CD4-positive, alpha-beta T cell (primary cell): Measurements from ENCODE around the gene COA1. TPM values are rescaled to one million over a fixed set of nuclear protein-coding genes. Genes with fewer than 3 reads are reported as not detected.

ENCODE experiments used
- ATAC-seq: fragments of 200-7000 bp; cut with Tn5 transposase; one replicate; pipeline ENCODE4 v1.10.0; 2022; ENCODE audit warnings: mild to moderate bottlenecking; ENCODE audit not compliant: poor library complexity
- CTCF ChIA-PET: fragments of 350-600 bp; sonication (Branson Sonifier 250); formaldehyde crosslinking; loops from one replicate; lab custom pipeline; 2021; ENCODE audit warnings: antibody characterized with exemption, inconsistent platforms; lab: Charles Lee
- POLR2A ChIA-PET: fragments of 350-600 bp; sonication (Branson Sonifier 250); formaldehyde crosslinking; loops from one replicate; lab custom pipeline; 2021; ENCODE audit warnings: antibody characterized with exemption, inconsistent platforms; lab: Charles Lee
- DNase-seq, 14 experiments: peaks; one replicate each; pipeline ENCODE4 v3.0.0-alpha.2; 2013 to 2020; ENCODE audit warnings: mixed read lengths in 2 of 14
- H3K27ac ChIP-seq, 2 donors: one replicate each; pipeline versions ENCODE4 v1.5.1 to v1.7.0; 2013; ENCODE audit warnings: low read length in 2 of 2, low read depth in 1 of 2, mild to moderate bottlenecking in 1 of 2
- H3K27me3 ChIP-seq, 2 experiments: 1 replicate in 1 of 2; 2 replicates in 1 of 2; pipeline versions ENCODE4 v1.6.1 to v1.7.0; 2013; ENCODE audit warnings: low read length in 2 of 2, control low read depth in 1 of 2, mild to moderate bottlenecking in 1 of 2, moderate library complexity in 1 of 2; ENCODE audit not compliant: insufficient read depth in 2 of 2, control insufficient read depth in 1 of 2
- H3K36me3 ChIP-seq: one replicate; pipeline ENCODE4 v1.6.1; 2013; ENCODE audit warnings: low read length, control low read depth; ENCODE audit not compliant: insufficient read depth
- H3K4me1 ChIP-seq: one replicate; pipeline ENCODE4 v1.6.1; 2013; ENCODE audit warnings: low read length, control low read depth; ENCODE audit not compliant: insufficient read depth
- H3K4me3 ChIP-seq: one replicate; pipeline ENCODE4 v1.5.1; 2013; ENCODE audit warnings: mild to moderate bottlenecking, low read length, moderate library complexity
- H3K9me3 ChIP-seq, 2 experiments: 1 replicate in 1 of 2; 2 replicates in 1 of 2; pipeline versions ENCODE4 v1.6.1 to v1.7.0; 2013; ENCODE audit warnings: low read length in 2 of 2, mild to moderate bottlenecking in 2 of 2, control low read depth in 1 of 2, moderate library complexity in 1 of 2; ENCODE audit not compliant: control insufficient read depth in 1 of 2, insufficient read depth in 1 of 2
- H3K27ac Mint-ChIP-seq: one replicate; pipeline ENCODE4 v1.8.0; 2020; ENCODE audit warnings: mixed read lengths
- H3K27me3 Mint-ChIP-seq: one replicate; pipeline ENCODE4 v1.8.0; 2021; ENCODE audit warnings: mixed read lengths
- H3K36me3 Mint-ChIP-seq: one replicate; pipeline ENCODE4 v1.8.0; 2021; ENCODE audit warnings: low read depth, mixed read lengths
- H3K4me1 Mint-ChIP-seq: one replicate; pipeline ENCODE4 v1.8.0; 2021; ENCODE audit warnings: low read depth, mixed read lengths
- H3K4me3 Mint-ChIP-seq: one replicate; pipeline ENCODE4 v1.8.0; 2020; ENCODE audit warnings: mild to moderate bottlenecking, mixed read lengths
- H3K9me3 Mint-ChIP-seq: one replicate; pipeline ENCODE4 v1.8.0; 2020; ENCODE audit warnings: mixed read lengths
- intact Hi-C, 2 experiments: fragments of 100-400 bp; cut with DNase I in 1 of 2; cut with micrococcal nuclease in 1 of 2; formaldehyde crosslinking; loops; one replicate each; pipeline versions ENCODE4 v1.15.1 to v1.9.0; 2023 to 2025; cut with DNase I, micrococcal nuclease
- total RNA-seq, 174 experiments: library from RNA in 2 of 174; stranded (reverse) in 2 of 174; gene quantifications; one replicate each; pipeline ENCODE4 v1.2.3 and lab custom pipeline; 2021 to 2026
- TF ChIP-seq, protein P1 (sequence below): fragments of 200-600 bp; IDR thresholded peaks from one replicate; pipeline ENCODE4 v1.8.0; 2022; ENCODE audit warnings: antibody characterized with exemption, mild to moderate bottlenecking

The COA1 gene
- total RNA-seq, 2 experiments from 2014 or later = 78.9 to 80.7 TPM

DNA sequence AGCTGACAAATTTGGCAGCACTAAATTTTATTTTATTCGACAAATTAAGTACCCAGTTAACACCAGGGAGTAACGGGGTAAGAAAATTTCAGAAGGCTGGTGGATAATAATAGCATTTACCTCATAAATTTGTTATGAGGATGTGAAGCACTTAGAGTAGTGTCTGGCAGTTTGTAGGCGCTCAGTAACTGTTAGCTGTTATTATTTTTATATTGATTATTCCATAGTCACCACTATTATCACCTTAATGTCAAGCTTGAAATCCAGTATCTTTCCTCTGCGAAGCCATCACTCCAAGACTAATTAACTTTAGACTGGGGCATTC lies 563 bp upstream of the COA1 start:
- Mint-ChIP-seq H3K27me3 (no peaks in the 10 kb centered on the region), H3K36me3 (peaks cover 10% of the 10 kb centered on the region), H3K9me3 (no peaks in the 10 kb centered on the region), H3K4me1 (peaks cover 51% of the 10 kb centered on the region), H3K4me3 (peak overlapping the region; percentile 96), H3K27ac (peak overlapping the region; percentile 91)
- H3K9me3 ChIP-seq = no peaks in the 10 kb centered on the region
- peaks cover 23% of the 10 kb centered on the region for H3K4me1 ChIP-seq
- no peak for ATAC-seq
- CTCF ChIA-PET = interaction anchor here (0.6 to 4.5 kb wide), 7 partner anchors 9 to 147 kb away, joined by 3 to 45 read pairs (median 5); partner anchors contain the start of gene STK17A
- TF ChIP-seq, protein P1, sequence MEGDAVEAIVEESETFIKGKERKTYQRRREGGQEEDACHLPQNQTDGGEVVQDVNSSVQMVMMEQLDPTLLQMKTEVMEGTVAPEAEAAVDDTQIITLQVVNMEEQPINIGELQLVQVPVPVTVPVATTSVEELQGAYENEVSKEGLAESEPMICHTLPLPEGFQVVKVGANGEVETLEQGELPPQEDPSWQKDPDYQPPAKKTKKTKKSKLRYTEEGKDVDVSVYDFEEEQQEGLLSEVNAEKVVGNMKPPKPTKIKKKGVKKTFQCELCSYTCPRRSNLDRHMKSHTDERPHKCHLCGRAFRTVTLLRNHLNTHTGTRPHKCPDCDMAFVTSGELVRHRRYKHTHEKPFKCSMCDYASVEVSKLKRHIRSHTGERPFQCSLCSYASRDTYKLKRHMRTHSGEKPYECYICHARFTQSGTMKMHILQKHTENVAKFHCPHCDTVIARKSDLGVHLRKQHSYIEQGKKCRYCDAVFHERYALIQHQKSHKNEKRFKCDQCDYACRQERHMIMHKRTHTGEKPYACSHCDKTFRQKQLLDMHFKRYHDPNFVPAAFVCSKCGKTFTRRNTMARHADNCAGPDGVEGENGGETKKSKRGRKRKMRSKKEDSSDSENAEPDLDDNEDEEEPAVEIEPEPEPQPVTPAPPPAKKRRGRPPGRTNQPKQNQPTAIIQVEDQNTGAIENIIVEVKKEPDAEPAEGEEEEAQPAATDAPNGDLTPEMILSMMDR = no peak
- intact Hi-C loops = loop anchor here (5.0 to 10.0 kb wide), 2 partner anchors 32 to 195 kb away; partner anchors contain the start of gene UBE2D4 (in 1 of the 2)
- H3K36me3 ChIP-seq = no peaks in the 10 kb centered on the region
- POLR2A ChIA-PET = interaction anchor here (0.5 to 2.6 kb wide), 13 partner anchors 9 to 815 kb away, joined by 3 to 19 read pairs (median 4); partner anchors contain the start of genes BLVRA, MRPL32, PSMA2 and STK17A
- no peak for DNase-seq
- no peaks in the 10 kb centered on the region for H3K27me3 ChIP-seq
- H3K27ac ChIP-seq = peak overlapping the region; percentile 75
- peak overlapping the region; percentile 98 for H3K4me3 ChIP-seq

- POLR2A ChIA-PET = no interaction called here
These were observed 1.8 kb downstream of the COA1 start for GRCh38 chr7:43727494-43727893.

GRCh38 chr7:43727003-43727402 lies 2.3 kb downstream of the COA1 start:
- DNase-seq (no peak), ATAC-seq (no peak)
- TF ChIP-seq, protein P1 = no peak
- Histone ChIP-seq H3K9me3 (no peaks in the 10 kb centered on the region), H3K4me3 (no peak overlapping the region), H3K27me3 (no peaks in the 10 kb centered on the region), H3K36me3 (peaks cover 2% of the 10 kb centered on the region), H3K4me1 (peaks cover 24% of the 10 kb centered on the region), H3K27ac (no peak overlapping the region)
- H3K4me3 Mint-ChIP-seq = peak overlapping the region; percentile 96
- ChIA-PET CTCF (no interaction called here), POLR2A (no interaction called here)
- H3K9me3 Mint-ChIP-seq = no peaks in the 10 kb centered on the region
- peaks cover 10% of the 10 kb centered on the region for H3K36me3 Mint-ChIP-seq
- intact Hi-C loops = loop anchor here (5.0 to 10.0 kb wide), 2 partner anchors 35 to 198 kb away; partner anchors contain the start of gene UBE2D4 (in 1 of the 2)
- no peaks in the 10 kb centered on the region for H3K27me3 Mint-ChIP-seq
- H3K4me1 Mint-ChIP-seq = peaks cover 65% of the 10 kb centered on the region
- H3K27ac Mint-ChIP-seq = peak overlapping the region; percentile 60

More at GRCh38 chr7:43727494-43727893, 1.8 kb downstream of the COA1 start:
- H3K27me3 Mint-ChIP-seq = no peaks in the 10 kb centered on the region
- no peaks in the 10 kb centered on the region for H3K27me3 ChIP-seq
- DNase-seq = no peak
- peaks cover 65% of the 10 kb centered on the region for H3K4me1 Mint-ChIP-seq
- H3K36me3 Mint-ChIP-seq = peaks cover 10% of the 10 kb centered on the region
- peak overlapping the region; percentile 96 for H3K4me3 Mint-ChIP-seq
- no peak for ATAC-seq
- intact Hi-C loops = loop anchor here (5.0 to 10.0 kb wide), 2 partner anchors 35 to 197 kb away; partner anchors contain the start of gene UBE2D4 (in 1 of the 2)
- TF ChIP-seq, protein P1 = no peak
- peaks cover 24% of the 10 kb centered on the region for H3K4me1 ChIP-seq
- H3K36me3 ChIP-seq = peaks cover 2% of the 10 kb centered on the region
- no peak overlapping the region for H3K27ac ChIP-seq
- H3K9me3 Mint-ChIP-seq = no peaks in the 10 kb centered on the region
- H3K9me3 ChIP-seq = no peaks in the 10 kb centered on the region
- CTCF ChIA-PET = interaction anchor here (4.5 kb wide), 1 partner anchor 145 kb away, joined by 45 read pairs; the partner anchor contains the start of gene STK17A
- H3K27ac Mint-ChIP-seq = peak overlapping the region; percentile 60
- no peak overlapping the region for H3K4me3 ChIP-seq
